ENCODE measurements around the gene TEDC2.

TEDC2 gene

GRCh38 chr16:2507052-2507659, 47.2 kb downstream of the TEDC2 start:
- Mint-ChIP-seq H3K9me3 (no peaks in the 10 kb centered on the region), H3K4me3 (no peak overlapping the region), H3K27me3 (ENCODE audit: low read depth) (no peaks in the 10 kb centered on the region), H3K4me1 (peaks cover 41% of the 10 kb centered on the region), H3K27ac (peak overlapping the region in 2 of 3 experiments; percentile 50 to 70), H3K36me3 (ENCODE audit: low read depth) (peaks cover 3% of the 10 kb centered on the region)
- no peak for TF ChIP-seq CTCF (IDR thresholded peaks at IDR 0.05; ENCODE audit: unreplicated experiment in 3 of 3)

GRCh38 chr16:2507665-2508064, 47.8 kb downstream of the TEDC2 start:
- Mint-ChIP-seq H3K27ac (peak overlapping the region in 2 of 3 experiments; percentile 29 to 52), H3K4me3 (no peak overlapping the region), H3K27me3 (ENCODE audit: low read depth) (no peaks in the 10 kb centered on the region), H3K4me1 (peaks cover 43% of the 10 kb centered on the region), H3K9me3 (no peaks in the 10 kb centered on the region), H3K36me3 (ENCODE audit: low read depth) (peaks cover 3% of the 10 kb centered on the region)
- no peak for TF ChIP-seq CTCF (IDR thresholded peaks at IDR 0.05; ENCODE audit: unreplicated experiment in 3 of 3)

GRCh38 chr16:2508722-2509400, 49.0 kb downstream of the TEDC2 start:
- Mint-ChIP-seq H3K9me3 (no peaks in the 10 kb centered on the region), H3K27me3 (ENCODE audit: low read depth) (no peaks in the 10 kb centered on the region), H3K4me1 (peaks cover 43% of the 10 kb centered on the region), H3K27ac (peak overlapping the region in 1 of 3 experiments; percentile 29), H3K4me3 (no peak overlapping the region), H3K36me3 (ENCODE audit: low read depth) (peaks cover 3% of the 10 kb centered on the region)
- no peak for TF ChIP-seq CTCF (IDR thresholded peaks at IDR 0.05; ENCODE audit: unreplicated experiment in 3 of 3)

DNA sequence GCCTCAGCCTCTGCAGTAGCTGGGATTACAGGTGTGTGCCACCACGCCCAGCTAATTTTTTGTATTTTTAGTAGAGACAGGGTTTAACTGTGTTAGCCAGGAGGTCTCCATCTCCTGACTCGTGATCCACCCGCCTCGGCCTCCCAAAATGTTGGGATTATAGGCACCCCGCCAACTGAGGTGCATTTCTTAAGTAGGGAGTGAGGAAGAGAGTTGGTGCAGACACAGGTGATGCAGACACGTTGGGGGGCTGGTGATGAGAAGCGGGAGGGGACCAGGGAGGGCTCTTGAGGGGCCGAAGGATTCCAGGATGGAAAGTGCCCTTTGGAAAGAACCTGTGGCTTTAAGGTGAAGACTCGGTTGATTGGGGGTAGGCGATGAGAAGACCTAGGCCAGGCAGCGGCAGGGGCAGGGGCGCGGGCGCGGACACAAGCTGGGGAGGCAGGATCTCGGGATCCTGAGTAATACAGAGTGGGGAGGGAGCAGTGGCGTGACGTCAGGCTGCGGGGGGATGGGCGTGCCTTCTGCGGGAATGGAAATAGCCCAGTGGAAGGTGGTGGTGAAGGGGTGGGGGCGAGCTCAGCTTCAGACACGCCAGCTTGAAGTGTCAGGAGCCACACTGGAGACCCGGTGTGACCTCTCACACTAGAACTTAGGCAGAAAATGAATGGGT, 51.4 kb downstream of the TEDC2 start:
- Mint-ChIP-seq H3K36me3 (ENCODE audit: low read depth) (peaks cover 3% of the 10 kb centered on the region), H3K4me3 (peak overlapping the region; percentile 47 to 89 (median 89)), H3K9me3 (no peaks in the 10 kb centered on the region), H3K27me3 (ENCODE audit: low read depth) (no peaks in the 10 kb centered on the region), H3K27ac (peak overlapping the region; percentile 97 to 99 (median 98)), H3K4me1 (peaks cover 42% of the 10 kb centered on the region)
- TF ChIP-seq CTCF (IDR thresholded peaks at IDR 0.05; ENCODE audit: unreplicated experiment in 3 of 3), result no peak

DNA sequence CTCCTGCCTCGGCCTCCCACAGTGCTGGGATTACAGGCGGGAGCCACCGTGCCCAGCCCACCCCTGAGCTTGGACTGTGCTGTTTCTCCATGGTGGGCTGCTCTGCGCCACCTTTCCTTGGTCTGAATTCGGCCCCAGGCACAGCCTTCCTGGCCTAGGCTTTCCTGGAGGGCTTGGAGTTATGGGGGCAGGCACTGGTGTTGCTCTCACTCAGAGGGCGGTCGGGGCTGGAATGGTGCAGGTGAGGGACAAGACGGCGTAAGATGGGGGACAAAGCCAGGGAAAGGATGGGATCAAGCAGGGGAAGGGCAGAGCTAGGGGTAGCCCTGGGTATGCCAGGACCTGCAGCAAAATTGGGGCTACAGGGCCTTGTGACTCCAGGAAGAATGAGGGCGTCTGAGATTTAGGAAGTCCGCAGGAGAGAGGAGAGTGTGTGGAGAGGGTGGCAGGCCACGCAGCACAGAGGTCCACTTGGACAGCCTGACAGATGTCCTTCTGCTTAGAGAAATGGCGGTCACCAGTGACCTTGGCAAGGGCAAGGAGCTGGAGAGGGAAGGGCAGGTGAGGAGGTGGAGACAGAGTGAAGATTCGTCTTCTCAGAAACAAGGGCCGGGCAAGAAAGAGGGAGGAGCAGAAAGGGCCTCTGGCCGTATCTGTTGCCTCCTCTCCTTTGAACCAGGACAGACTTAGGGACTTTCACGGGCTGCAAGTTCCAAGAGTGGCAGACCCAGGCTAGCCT, 52.3 kb downstream of the TEDC2 start:
- no peaks in the 10 kb centered on the region for H3K9me3 Mint-ChIP-seq
- H3K36me3 Mint-ChIP-seq (ENCODE audit: low read depth), result peaks cover 8% of the 10 kb centered on the region
- peaks cover 51% of the 10 kb centered on the region for H3K4me1 Mint-ChIP-seq
- no peaks in the 10 kb centered on the region for H3K27me3 Mint-ChIP-seq (ENCODE audit: low read depth)
- TF ChIP-seq CTCF (IDR thresholded peaks at IDR 0.05; ENCODE audit: unreplicated experiment in 3 of 3), result no peak
- peak overlapping the region; percentile 86 to 89 (median 89) for H3K4me3 Mint-ChIP-seq
- H3K27ac Mint-ChIP-seq, result peak overlapping the region; percentile 97 to 99 (median 98)

Measured in nephron (organoid).